C4-2B (cell line): ENCODE measurements around the gene CYP2D6.
"Not testable (repeated sequence)": the region's sequence is repeated elsewhere in the genome, so short reads cannot be mapped to it uniquely, and the experiment has no call there.

ENCODE experiments used
- H3K27ac ChIP-seq: fragments of 450-650 bp; 2 replicates; pipeline ENCODE4 v1.5.1; 2017
- ZFX ChIP-seq: fragments of 450-650 bp; IDR thresholded peaks from 2 replicates; pipeline ENCODE4 v1.6.1; 2017
- TF ChIP-seq, protein P1 (sequence below): fragments of 450-650 bp; conservative IDR thresholded peaks from 2 replicates; pipeline ENCODE4 v1.5.1; 2017; ENCODE audit warnings: mild to moderate bottlenecking

Gene CYP2D6

DNA sequence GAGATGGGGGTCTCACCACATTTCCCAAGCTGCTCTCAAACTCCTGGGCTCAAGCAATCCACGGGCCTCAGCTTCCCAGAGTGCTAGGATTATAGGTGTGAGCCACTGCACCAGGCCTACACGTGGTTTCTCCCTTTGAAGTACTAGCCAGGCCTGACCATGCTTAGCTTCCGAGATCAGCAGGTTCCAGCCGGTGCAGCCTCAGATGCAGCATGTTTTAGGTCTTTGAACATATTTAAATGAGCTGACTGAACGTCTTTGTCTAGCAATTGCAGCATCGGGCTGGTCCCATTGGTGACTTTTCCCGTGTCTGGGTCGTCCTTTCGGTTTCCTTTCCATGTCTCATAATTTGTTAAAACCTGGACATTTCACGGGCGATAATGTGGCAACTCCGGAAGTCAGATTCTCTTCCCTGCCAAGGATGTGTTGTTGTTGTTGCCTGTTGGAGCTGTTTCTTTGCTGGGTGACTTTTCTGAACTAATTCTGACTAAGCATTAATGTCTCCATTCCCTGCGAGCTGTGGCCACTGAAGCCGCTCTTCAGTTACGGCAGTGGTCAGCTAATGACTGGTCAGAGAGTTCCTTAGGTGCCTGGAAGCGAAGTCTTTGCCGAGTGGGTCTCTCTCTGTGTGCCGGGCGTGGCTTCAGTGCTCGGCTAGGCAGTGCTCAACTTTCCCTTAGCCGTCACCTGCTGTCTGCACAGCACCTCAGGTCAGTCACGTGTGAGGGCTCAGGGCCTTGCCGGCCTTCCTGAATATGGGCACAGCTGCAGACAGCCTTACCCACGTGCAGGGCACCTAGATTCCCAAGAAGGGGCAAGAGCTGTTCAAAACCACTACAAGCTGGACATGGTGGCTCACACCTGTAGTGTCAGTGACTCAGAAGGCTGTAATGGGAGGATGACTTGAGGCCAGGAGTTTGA is 3.8 kb upstream of the CYP2D6 start:
- no peak for TF ChIP-seq ZFX
- TF ChIP-seq, protein P1, sequence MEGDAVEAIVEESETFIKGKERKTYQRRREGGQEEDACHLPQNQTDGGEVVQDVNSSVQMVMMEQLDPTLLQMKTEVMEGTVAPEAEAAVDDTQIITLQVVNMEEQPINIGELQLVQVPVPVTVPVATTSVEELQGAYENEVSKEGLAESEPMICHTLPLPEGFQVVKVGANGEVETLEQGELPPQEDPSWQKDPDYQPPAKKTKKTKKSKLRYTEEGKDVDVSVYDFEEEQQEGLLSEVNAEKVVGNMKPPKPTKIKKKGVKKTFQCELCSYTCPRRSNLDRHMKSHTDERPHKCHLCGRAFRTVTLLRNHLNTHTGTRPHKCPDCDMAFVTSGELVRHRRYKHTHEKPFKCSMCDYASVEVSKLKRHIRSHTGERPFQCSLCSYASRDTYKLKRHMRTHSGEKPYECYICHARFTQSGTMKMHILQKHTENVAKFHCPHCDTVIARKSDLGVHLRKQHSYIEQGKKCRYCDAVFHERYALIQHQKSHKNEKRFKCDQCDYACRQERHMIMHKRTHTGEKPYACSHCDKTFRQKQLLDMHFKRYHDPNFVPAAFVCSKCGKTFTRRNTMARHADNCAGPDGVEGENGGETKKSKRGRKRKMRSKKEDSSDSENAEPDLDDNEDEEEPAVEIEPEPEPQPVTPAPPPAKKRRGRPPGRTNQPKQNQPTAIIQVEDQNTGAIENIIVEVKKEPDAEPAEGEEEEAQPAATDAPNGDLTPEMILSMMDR: no peak
- no peak overlapping the region for H3K27ac ChIP-seq

- TF ChIP-seq, protein P1: no peak
- H3K27ac ChIP-seq: no peak overlapping the region
These were observed 1.8 kb upstream of the CYP2D6 start for GRCh38 chr22:42132457-42132856.

DNA sequence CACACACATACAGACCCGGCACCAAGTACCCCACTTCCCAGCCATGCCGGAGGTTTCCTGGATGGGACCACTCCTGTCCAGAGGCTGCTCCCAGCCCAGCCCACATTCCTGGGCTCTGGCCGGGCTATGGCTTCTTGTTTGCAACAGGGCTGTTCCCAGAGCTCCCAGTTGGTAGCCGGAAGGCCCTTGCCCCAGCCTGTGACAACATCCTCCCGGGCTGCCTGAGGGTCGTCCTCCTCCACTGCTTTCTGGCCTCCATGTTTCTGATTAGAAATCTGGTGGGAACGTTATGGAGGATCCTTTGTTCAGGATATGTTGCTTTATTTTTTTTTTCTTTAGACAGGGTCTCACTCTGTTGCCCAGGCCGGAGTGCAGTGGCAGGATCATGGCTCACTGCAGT is 952 bp upstream of the CYP2D6 start:
- no peak overlapping the region for H3K27ac ChIP-seq
- TF ChIP-seq ZFX: no peak
- TF ChIP-seq, protein P1: no peak

GRCh38 chr22:42130182-42130581 is 428 bp downstream of the CYP2D6 start:
- H3K27ac ChIP-seq: not testable (repeated sequence)

DNA sequence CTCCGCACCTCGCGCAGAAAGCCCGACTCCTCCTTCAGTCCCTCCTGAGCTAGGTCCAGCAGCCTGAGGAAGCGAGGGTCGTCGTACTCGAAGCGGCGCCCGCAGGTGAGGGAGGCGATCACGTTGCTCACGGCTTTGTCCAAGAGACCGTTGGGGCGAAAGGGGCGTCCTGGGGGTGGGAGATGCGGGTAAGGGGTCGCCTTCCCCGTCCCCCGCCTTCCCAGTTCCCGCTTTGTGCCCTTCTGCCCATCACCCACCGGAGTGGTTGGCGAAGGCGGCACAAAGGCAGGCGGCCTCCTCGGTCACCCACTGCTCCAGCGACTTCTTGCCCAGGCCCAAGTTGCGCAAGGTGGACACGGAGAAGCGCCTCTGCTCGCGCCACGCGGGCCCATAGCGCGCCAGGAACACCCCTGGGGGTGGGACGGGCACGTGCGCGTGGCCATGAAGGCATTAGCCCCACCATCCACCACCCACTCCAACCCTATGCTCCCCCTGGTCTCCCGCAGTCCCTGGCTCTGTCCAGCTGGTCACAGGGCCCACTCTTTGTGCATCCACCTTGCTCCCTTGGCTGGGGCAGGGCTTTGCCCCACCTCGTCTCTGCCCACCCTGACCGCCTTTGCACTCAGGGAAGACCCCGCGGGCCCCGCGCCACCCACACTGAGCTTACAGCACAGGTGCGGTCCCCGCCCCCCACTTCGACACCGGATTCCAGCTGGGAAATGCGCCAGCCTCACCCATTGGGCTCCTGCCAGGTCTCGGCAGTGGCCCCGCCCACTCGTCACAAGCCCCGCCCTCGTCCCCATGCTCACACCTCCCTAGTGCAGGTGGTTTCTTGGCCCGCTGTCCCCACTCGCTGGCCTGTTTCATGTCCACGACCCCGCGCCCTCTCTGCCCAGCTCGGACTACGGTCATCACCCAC is 1.6 kb downstream of the CYP2D6 start:
- H3K27ac ChIP-seq: not testable (repeated sequence)

DNA sequence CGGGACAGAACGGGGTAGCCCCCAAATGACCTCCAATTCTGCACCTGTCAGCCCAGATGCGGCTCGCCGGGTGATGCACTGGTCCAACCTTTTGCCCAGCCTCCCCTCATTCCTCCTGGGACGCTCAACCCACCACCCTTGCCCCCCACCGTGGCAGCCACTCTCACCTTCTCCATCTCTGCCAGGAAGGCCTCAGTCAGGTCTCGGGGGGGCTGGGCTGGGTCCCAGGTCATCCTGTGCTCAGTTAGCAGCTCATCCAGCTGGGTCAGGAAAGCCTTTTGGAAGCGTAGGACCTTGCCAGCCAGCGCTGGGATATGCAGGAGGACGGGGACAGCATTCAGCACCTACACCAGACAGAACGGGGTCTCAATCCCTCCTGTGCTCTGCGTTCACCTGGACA is 2.6 kb downstream of the CYP2D6 start:
- H3K27ac ChIP-seq: not testable (repeated sequence)

GRCh38 chr22:42127606-42128005 is 3.0 kb downstream of the CYP2D6 start:
- TF ChIP-seq ZFX: no peak
- TF ChIP-seq, protein P1: no peak
- H3K27ac ChIP-seq: no peak overlapping the region

- not testable (repeated sequence) for H3K27ac ChIP-seq
These were observed 7.1 kb downstream of the CYP2D6 start for GRCh38 chr22:42123529-42123928.

DNA sequence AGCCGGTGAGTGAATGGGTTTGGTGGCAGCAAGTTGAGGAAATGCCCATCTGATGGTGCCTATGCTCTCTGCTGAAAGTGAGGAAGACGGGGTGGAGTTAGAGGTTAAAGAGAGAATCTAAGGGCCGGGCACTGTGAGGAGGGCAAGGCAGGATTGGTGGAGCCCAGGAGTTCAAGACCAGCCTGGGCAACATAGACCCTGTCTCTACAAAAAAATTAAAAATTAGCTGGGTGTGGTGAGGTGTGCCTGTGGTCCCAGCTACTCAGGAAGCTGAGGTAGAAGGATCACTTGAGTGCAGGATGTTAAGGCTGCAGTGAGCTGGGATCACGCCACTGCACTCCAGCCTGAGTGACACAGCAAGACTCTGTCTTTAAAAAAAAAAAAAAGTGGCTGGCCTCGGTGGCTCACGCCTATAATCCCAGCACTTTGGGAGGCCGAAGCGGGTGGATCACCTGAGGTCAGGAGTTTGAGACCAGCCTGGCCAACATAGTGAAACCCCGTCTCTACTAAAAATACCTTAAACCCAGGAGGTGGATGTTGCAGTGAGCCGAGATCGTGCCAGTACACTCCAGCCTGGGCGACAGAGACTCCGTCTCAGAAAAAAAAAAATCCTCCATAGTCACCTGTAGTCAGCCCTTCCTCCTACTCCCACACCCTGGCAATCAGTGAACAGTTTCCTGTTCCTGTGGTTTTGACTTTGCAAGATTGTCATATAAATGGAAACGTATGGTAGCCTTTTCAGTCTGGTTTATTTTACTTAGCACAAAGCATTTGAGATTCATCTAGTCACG is 10.2 kb downstream of the CYP2D6 start:
- H3K27ac ChIP-seq: not testable (repeated sequence)
